DOHH2 (cell line): Measurements from ENCODE around the gene CCT6A.

Experiments used
- CTCF ChIP-seq: fragments of 200-600 bp; sonication (generic); IDR thresholded peaks from one replicate; pipeline ENCODE4 v1.5.1; 2014; ENCODE audit warnings: antibody characterized with exemption, mild to moderate bottlenecking, low read depth, low read length; ENCODE audit not compliant: poor library complexity, severe bottlenecking
- EZH2phosphoT487 ChIP-seq: fragments of 200-600 bp; sonication (generic); IDR thresholded peaks from 2 replicates; pipeline ENCODE4 v1.6.1; 2017; ENCODE audit warnings: borderline replicate concordance, mild to moderate bottlenecking, antibody characterized with exemption, low read length, moderate library complexity, mixed read lengths

GRCh38 chr7:56087445-56087844, 35.9 kb downstream of the CCT6A start:
- TF ChIP-seq CTCF, result no peak
- no peak for TF ChIP-seq EZH2phosphoT487
